ENCODE data around the gene KIAA1328.

Gene KIAA1328

DNA sequence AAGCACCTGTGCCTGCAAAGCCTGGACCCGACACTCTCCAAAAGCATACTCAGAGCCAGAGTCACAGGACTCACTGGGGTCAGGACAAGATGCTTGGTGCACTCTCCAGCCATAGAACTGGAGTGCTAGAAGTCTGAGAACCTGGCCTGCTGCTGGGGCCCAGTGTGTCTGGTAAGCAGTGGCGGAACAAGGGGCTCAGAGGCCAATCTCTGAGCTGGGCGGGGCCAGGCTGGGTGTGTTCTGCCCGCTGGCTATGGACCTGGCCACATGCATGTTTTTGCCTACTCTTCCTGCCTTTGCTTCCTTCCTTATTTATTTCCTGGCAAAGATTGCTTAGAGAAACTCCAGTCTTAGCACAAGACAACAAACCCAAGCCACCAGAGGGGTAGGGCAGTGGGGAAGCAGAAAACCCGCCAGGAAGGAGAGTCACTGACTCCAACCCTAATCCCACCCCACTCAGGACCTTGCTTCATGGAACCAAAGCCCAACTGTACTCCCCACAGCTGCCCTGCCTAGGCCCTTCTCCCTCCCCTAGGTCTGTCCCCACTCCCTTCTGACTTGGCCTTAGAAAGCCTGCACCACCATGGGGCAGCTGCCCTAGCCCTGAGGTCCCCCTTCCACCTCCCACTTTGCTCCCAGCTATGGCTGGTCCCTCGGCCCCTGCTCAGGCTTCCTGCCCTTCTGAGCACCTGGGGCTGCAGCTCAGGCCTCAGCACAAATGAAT lies 421.1 kb downstream of the KIAA1328 start:
- H3K27ac ChIP-seq (replicated peaks): no peak overlapping the region
- TF ChIP-seq POLR2AphosphoS5 (IDR thresholded peaks at IDR 0.05; ENCODE audit: low read depth) (no peak), CTCF (IDR thresholded peaks at IDR 0.05; ENCODE audit: insufficient read depth, low read length) (no peak)
- H3K27me3 ChIP-seq (ENCODE audit: insufficient read depth, poor library complexity, severe bottlenecking): peaks cover 43% of the 10 kb centered on the region
- no peak for DNase-seq (ENCODE audit: low read depth in 1 of 2, low spot score in 1 of 2)
- no peak overlapping the region for H3K4me3 ChIP-seq (replicated peaks; ENCODE audit: insufficient read depth, low read length)

- no peak for DNase-seq (ENCODE audit: low read depth in 1 of 2, low spot score in 1 of 2)
- Histone ChIP-seq H3K27me3 (ENCODE audit: insufficient read depth, poor library complexity, severe bottlenecking) (peaks cover 54% of the 10 kb centered on the region), H3K27ac (replicated peaks) (no peak overlapping the region), H3K4me3 (replicated peaks; ENCODE audit: insufficient read depth, low read length) (no peak overlapping the region)
- TF ChIP-seq GABPA (IDR thresholded peaks at IDR 0.05; ENCODE audit: low read depth) (no peak), CTCF (IDR thresholded peaks at IDR 0.05; ENCODE audit: insufficient read depth, low read length) (no peak), POLR2AphosphoS5 (IDR thresholded peaks at IDR 0.05; ENCODE audit: low read depth) (no peak), SPI1 (IDR thresholded peaks at IDR 0.05; ENCODE audit: borderline replicate concordance, low read depth) (no peak), REST (IDR thresholded peaks at IDR 0.05; ENCODE audit: insufficient replicate concordance, low read depth) (no peak)
Observed at GRCh38 chr18:37251679-37252078, 422.8 kb downstream of the KIAA1328 start.

DNA sequence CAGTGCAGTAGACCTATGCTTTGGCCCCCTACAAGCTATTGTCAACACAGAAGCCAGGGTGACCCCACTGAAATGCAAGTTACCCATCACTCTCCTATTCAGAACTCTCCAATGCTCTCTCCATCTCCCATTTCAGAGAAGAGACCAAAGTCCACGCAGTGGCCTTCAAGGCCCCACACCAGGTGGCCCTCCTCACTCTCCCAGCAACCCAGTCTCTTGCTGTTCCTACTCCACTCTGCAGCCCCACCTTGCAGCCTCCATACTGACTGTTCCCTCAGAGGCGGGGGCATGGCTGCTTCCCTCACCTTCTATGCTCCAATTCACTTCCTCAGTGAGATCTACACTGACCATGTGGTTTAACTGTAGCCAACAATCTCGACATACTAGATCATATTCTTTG lies 423.4 kb downstream of the KIAA1328 start:
- Histone ChIP-seq H3K4me3 (replicated peaks; ENCODE audit: insufficient read depth, low read length) (no peak overlapping the region), H3K27ac (replicated peaks) (no peak overlapping the region), H3K27me3 (ENCODE audit: insufficient read depth, poor library complexity, severe bottlenecking) (peaks cover 61% of the 10 kb centered on the region)
- no peak for DNase-seq (ENCODE audit: low read depth in 1 of 2, low spot score in 1 of 2)
- TF ChIP-seq POLR2AphosphoS5 (IDR thresholded peaks at IDR 0.05; ENCODE audit: low read depth) (no peak), GABPA (IDR thresholded peaks at IDR 0.05; ENCODE audit: low read depth) (no peak), SPI1 (IDR thresholded peaks at IDR 0.05; ENCODE audit: borderline replicate concordance, low read depth) (no peak), CTCF (IDR thresholded peaks at IDR 0.05; ENCODE audit: insufficient read depth, low read length) (no peak), REST (IDR thresholded peaks at IDR 0.05; ENCODE audit: insufficient replicate concordance, low read depth) (no peak)
